Stimulated activated CD8-positive, alpha-beta memory T cell treated with anti-CD3 and anti-CD28 coated beads, Interleukin-7, amount 100 ng/mL, for 1 hour (primary cell): ENCODE data around the gene VPS37C.
"Not testable (repeated sequence)": the region's sequence is repeated elsewhere in the genome, so short reads cannot be mapped to it uniquely, and the experiment has no call there.

Experiments used
- DNase-seq, 2 donors: peaks; one replicate each; pipeline ENCODE4 v3.0.0-alpha.2; 2020; ENCODE audit warnings: low read depth in 2 of 2

The VPS37C gene

GRCh38 chr11:61161190-61162091 lies at the start of gene VPS37C:
Gene VPS37C (minus strand): TSS chr11:61161426. CDS start chr11:61138829, 22,597 bp downstream.
- DNase-seq, result peak; percentile 83 to 84

GRCh38 chr11:61210629-61211028 lies 49.4 kb upstream of the VPS37C start:
- not testable (repeated sequence) for DNase-seq

- DNase-seq, result not testable (repeated sequence)
Observed at GRCh38 chr11:61207636-61208310, 46.5 kb upstream of the VPS37C start.

GRCh38 chr11:61204502-61205059 lies 43.4 kb upstream of the VPS37C start:
- DNase-seq, result not testable (repeated sequence)

- not testable (repeated sequence) for DNase-seq
Observed at GRCh38 chr11:61203873-61204272, 42.6 kb upstream of the VPS37C start.

GRCh38 chr11:61202950-61203746 lies 41.9 kb upstream of the VPS37C start, which contains the start of gene PGA3:
Gene PGA3 (plus strand): TSS chr11:61203515. CDS start chr11:61203565, 50 bp downstream.
- not testable (repeated sequence) for DNase-seq

DNA sequence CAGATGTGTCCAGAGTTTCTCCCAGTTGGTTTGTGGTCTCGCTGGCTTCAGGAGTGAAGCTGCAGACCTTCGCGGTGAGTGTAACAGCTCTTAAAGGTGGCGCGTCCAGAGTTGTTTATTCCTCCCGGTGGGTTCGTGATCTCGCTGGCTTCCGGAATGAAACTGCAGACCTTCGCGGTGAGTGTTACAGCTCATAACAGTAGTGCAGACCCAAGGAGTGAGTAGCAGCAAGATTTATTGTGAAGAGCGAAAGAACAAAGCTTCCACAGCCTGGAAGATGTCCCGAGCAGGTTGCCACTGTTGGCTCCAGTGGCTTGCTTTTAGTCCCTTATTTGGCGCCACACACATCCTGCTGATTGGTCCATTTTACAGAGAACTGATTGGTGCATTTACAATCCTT lies 40.2 kb upstream of the VPS37C start:
- DNase-seq, result no peak

GRCh38 chr11:61198948-61199523 lies 37.8 kb upstream of the VPS37C start:
- no peak for DNase-seq

- no peak for DNase-seq
Observed at GRCh38 chr11:61198361-61198760, 37.1 kb upstream of the VPS37C start.

GRCh38 chr11:61195719-61196118 lies 34.5 kb upstream of the VPS37C start:
- no peak for DNase-seq

DNA sequence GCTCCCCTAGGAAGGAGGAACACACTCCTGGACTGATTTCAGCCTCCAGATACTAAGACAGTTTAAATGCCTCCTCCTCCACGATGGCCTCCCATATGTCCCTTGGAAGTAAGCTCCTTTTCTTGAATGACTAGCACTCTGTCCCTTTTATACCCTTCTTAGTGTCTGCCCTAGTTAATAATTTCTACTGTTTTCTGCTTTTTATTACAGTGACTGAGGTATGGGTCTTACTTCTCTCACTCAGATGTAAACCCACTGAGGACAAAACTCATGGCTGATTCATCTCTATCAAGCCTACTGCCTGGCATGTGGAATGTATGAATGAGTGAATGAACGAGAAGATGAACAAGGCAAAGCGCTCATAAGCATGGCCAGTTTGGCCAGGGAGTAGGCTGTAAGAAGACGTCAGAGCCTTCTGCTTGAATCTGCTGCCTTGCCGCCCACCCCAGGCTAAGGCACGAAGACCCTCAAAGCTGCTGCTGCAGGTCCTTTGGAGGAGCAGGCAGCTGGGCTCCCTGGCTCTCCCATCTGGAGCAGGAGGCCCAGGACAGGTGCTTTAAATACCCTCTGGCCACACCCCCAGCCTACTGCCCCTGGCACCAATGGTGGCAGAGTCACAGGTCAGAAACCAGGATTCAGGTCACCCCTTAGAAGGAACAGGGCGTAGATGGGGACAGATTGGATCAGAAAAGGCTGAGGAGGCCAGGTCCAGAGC lies 33.9 kb upstream of the VPS37C start:
- no peak for DNase-seq

GRCh38 chr11:61194169-61194671 lies 33.0 kb upstream of the VPS37C start:
- no peak for DNase-seq

DNA sequence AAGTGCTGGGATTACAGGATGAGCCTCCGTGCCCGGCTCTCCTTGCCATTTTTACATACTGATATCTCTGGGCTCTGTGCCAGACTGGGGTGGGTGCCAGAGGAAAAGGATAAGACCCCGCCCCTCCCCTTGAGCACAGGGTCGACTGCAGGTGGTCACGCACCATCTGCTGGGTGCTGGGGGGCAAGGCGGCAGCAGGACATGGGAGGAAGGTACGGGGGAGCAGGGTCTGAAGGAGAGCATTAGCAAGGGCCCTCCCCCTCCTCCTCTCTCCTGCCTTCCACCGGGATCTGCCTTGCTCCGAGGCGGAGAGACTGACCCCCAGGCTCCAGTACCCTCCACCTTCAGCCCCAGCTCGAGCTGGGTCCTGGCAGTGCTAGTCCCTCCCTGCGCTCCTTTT lies 32.4 kb upstream of the VPS37C start:
- DNase-seq, result no peak

DNA sequence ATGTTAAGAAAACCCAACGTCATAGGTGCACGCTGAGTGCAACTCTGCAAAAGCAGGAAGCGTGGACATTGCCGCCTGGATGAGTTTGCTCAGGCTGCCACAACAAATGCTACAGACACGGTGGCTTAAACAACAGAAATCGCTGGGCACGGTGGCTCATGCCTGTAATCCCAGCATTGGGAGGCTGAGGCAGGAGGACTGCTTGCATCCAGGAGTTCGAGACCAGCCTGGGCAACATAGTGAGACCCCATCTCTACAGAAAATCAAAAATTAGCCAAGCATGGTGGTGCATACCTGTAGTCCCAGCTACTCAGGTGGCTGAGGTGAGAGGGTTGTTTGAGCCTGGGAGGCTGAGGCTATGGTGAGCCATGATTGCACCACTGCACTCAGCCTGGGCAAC lies 28.7 kb upstream of the VPS37C start:
- DNase-seq, result no peak

- DNase-seq, result peak; percentile 61 to 71
Observed at GRCh38 chr11:61187505-61188130, 26.4 kb upstream of the VPS37C start.

- no peak for DNase-seq
Observed at GRCh38 chr11:61186504-61186903, 25.3 kb upstream of the VPS37C start.

DNA sequence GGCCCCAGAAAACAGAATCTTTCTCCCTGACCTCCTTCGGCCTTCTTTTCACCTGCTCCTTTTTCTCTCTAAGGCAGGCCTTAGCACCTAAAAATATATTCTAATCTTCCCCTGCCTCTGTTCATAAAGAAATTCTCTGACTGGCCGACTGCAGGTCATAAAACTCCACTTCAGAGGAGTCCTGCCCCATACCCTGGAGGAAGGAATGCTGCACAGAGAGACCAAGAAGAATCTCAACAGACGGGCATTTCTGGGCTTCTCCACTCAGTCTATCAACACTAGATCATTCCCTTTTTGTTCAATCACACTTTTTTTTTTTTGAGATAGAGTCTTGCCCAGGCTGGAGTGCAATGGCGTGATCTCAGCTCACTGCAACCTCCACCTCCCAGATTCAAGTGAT lies 22.4 kb upstream of the VPS37C start:
- DNase-seq, result no peak

DNA sequence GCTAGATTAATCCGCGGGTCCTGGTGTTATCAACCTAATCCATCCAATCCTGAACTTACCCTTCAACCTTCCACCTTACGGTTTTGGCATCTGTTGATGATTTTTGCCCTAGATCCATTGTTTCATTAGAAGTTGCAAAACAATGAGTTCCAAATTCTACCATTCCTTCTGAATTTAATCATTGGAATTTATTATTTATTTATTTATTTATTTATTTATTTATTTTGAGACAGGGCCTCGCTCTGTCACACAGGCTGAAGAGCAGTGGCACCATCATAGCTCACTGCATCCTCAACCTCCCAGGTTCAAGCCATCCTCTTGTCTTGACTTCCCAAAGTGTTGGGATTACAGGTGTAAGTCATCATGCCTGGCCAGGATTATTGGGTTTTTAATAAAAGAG lies 20.3 kb upstream of the VPS37C start:
- no peak for DNase-seq

- DNase-seq, result not testable (repeated sequence)
Observed at GRCh38 chr11:61180205-61180604, 19.0 kb upstream of the VPS37C start.

- no peak for DNase-seq
Observed at GRCh38 chr11:61176446-61176845, 15.2 kb upstream of the VPS37C start.
